GM18520 (cell line): ENCODE data around the gene PILRA.
"Not testable (repeated sequence)": the region's sequence is repeated elsewhere in the genome, so short reads cannot be mapped to it uniquely, and the experiment has no call there.

Experiments used
- ATAC-seq: cut with Tn5 transposase; IDR thresholded peaks from one replicate; pipeline ENCODE4 v1.9.1; 2021; ENCODE audit not compliant: unreplicated experiment

The PILRA gene

GRCh38 chr7:100376066-100376465, 2.8 kb downstream of the PILRA start:
- ATAC-seq: no peak

- ATAC-seq: no peak
Observed at GRCh38 chr7:100378114-100378755, 4.9 kb downstream of the PILRA start.

- no peak for ATAC-seq
Observed at GRCh38 chr7:100380196-100380595, 6.9 kb downstream of the PILRA start.

GRCh38 chr7:100381531-100382233, 8.4 kb downstream of the PILRA start:
- not testable (repeated sequence) for ATAC-seq

- not testable (repeated sequence) for ATAC-seq
Observed at GRCh38 chr7:100382234-100382853, 9.1 kb downstream of the PILRA start.

- ATAC-seq: no peak
Observed at GRCh38 chr7:100384628-100385294, 11.5 kb downstream of the PILRA start.

GRCh38 chr7:100386940-100387339, 13.7 kb downstream of the PILRA start:
- no peak for ATAC-seq

- ATAC-seq: no peak
Observed at GRCh38 chr7:100387695-100388094, 14.4 kb downstream of the PILRA start.

GRCh38 chr7:100389437-100390088, 16.3 kb downstream of the PILRA start:
- ATAC-seq: no peak

- no peak for ATAC-seq
Observed at GRCh38 chr7:100390286-100391009, 17.2 kb downstream of the PILRA start.

GRCh38 chr7:100393233-100393905, 20.1 kb downstream of the PILRA start:
- ATAC-seq: no peak

GRCh38 chr7:100394077-100394476, 20.8 kb downstream of the PILRA start:
- ATAC-seq: no peak

- peak; percentile 84 for ATAC-seq
Observed at GRCh38 chr7:100396421-100396982, 23.2 kb downstream of the PILRA start.

- ATAC-seq: no peak
Observed at GRCh38 chr7:100397315-100398081, 24.2 kb downstream of the PILRA start.

- no peak for ATAC-seq
Observed at GRCh38 chr7:100398239-100398638, 25.0 kb downstream of the PILRA start.

GRCh38 chr7:100400041-100400440, 26.8 kb downstream of the PILRA start:
- ATAC-seq: no peak

- ATAC-seq: no peak
Observed at GRCh38 chr7:100400656-100401055, 27.4 kb downstream of the PILRA start.

GRCh38 chr7:100401811-100402210, 28.5 kb downstream of the PILRA start:
- no peak for ATAC-seq

- ATAC-seq: no peak
Observed at GRCh38 chr7:100402241-100402640, 29.0 kb downstream of the PILRA start.
